HepG2 (cell line): ENCODE measurements around the gene FYB2. TPM values are rescaled to one million over a fixed set of nuclear protein-coding genes. Genes with fewer than 3 reads are reported as not detected.

Experiments used
- FOXJ3 ChIP-seq: sonication (generic); formaldehyde crosslinking; IDR thresholded peaks from 2 replicates; pipeline ENCODE4 v1.4.0; 2020; ENCODE audit warnings: missing genetic modification reagents, mild to moderate bottlenecking, borderline replicate concordance
- GTF2F1 ChIP-seq: fragments of 150-350 bp; IDR thresholded peaks from 2 replicates; pipeline ENCODE4 v1.6.1; 2014; ENCODE audit warnings: low read length
- KAT7 ChIP-seq: IDR thresholded peaks from 2 replicates; pipeline ENCODE4 v1.6.1; 2018; ENCODE audit warnings: borderline replicate concordance, missing compliant biosample characterization
- MIER2 ChIP-seq: IDR thresholded peaks from 2 replicates; pipeline ENCODE4 v1.6.1; 2016; ENCODE audit warnings: missing biosample characterization, missing genetic modification reagents
- NRL ChIP-seq: sonication (generic); formaldehyde crosslinking; IDR thresholded peaks from 2 replicates; pipeline ENCODE4 v1.5.0; 2020; ENCODE audit warnings: missing genetic modification reagents, mild to moderate bottlenecking, moderate library complexity, borderline replicate concordance
- POGZ ChIP-seq: sonication (generic); formaldehyde crosslinking; IDR thresholded peaks from 2 replicates; pipeline ENCODE4 v1.4.0; 2020; ENCODE audit warnings: mild to moderate bottlenecking, missing genetic modification reagents
- PRDM15 ChIP-seq: sonication (generic); formaldehyde crosslinking; IDR thresholded peaks from 2 replicates; pipeline ENCODE4 v1.4.0; 2020; ENCODE audit warnings: missing genetic modification reagents
- SCMH1 ChIP-seq: sonication (generic); formaldehyde crosslinking; IDR thresholded peaks from 2 replicates; pipeline ENCODE4 v1.9.0; 2021; ENCODE audit warnings: missing genetic modification reagents, mild to moderate bottlenecking, borderline replicate concordance
- SIX1 ChIP-seq: sonication (generic); formaldehyde crosslinking; IDR thresholded peaks from 2 replicates; pipeline ENCODE4 v1.4.0; 2020; ENCODE audit warnings: missing genetic modification reagents, borderline replicate concordance
- SP4 ChIP-seq: sonication (generic); formaldehyde crosslinking; IDR thresholded peaks from 2 replicates; pipeline ENCODE4 v1.8.1; 2023; ENCODE audit warnings: mild to moderate bottlenecking, missing genetic modification reagents
- WIZ ChIP-seq: sonication (generic); formaldehyde crosslinking; IDR thresholded peaks from 2 replicates; pipeline ENCODE4 v1.5.1; 2020; ENCODE audit warnings: mild to moderate bottlenecking, missing genetic modification reagents
- ZBED4 ChIP-seq: sonication (generic); formaldehyde crosslinking; IDR thresholded peaks from 2 replicates; pipeline ENCODE4 v1.4.0; 2020; ENCODE audit warnings: missing genetic modification reagents, borderline replicate concordance
- ZNF232 ChIP-seq: sonication (generic); formaldehyde crosslinking; IDR thresholded peaks from 2 replicates; pipeline ENCODE4 v1.4.0; 2020; ENCODE audit warnings: missing genetic modification reagents, borderline replicate concordance
- ZNF598 ChIP-seq: sonication (generic); formaldehyde crosslinking; IDR thresholded peaks from 2 replicates; pipeline ENCODE4 v1.5.1; 2020; ENCODE audit warnings: mild to moderate bottlenecking, missing genetic modification reagents, borderline replicate concordance
- ZNF605 ChIP-seq: sonication (generic); formaldehyde crosslinking; IDR thresholded peaks from 2 replicates; pipeline ENCODE4 v1.8.0; 2022; ENCODE audit warnings: mild to moderate bottlenecking, missing genetic modification reagents
- ZNF878 ChIP-seq: sonication (generic); formaldehyde crosslinking; IDR thresholded peaks from 2 replicates; pipeline ENCODE4 v1.8.1; 2023; ENCODE audit warnings: mild to moderate bottlenecking, missing genetic modification reagents, moderate library complexity
- ZUFSP ChIP-seq: sonication (generic); formaldehyde crosslinking; IDR thresholded peaks from 2 replicates; pipeline ENCODE4 v1.9.0; 2021; ENCODE audit warnings: missing genetic modification reagents, mild to moderate bottlenecking, borderline replicate concordance
- ZXDC ChIP-seq: sonication (generic); formaldehyde crosslinking; IDR thresholded peaks from 2 replicates; pipeline ENCODE4 v1.5.0; 2020; ENCODE audit warnings: mild to moderate bottlenecking, missing genetic modification reagents
- polyA plus RNA-seq, 8 experiments: library from polyadenylated mRNA; depleted of rRNA in 3 of 8; stranded (reverse) in 7 of 8; unstranded in 1 of 8; fragments of >200 nt; fragmentation: Illumina TruSeq in 4 of 8; extraction: Trizol in 4 of 8; gene quantifications; 2 replicates each; pipeline versions ENCODE4 v1.2.1 to v1.2.3, GENCODE V29; 2011 to 2016; ENCODE audit warnings: low read depth in 4 of 8, missing spikeins in 1 of 8, mixed read lengths in 1 of 8; ENCODE audit not compliant: insufficient read depth in 1 of 8
- total RNA-seq, 5 experiments: library from RNA; depleted of rRNA; stranded (reverse); fragments of >200 nt; fragmentation: Illumina TruSeq; extraction: Trizol; gene quantifications; 2 replicates each; pipeline ENCODE4 v1.2.3, GENCODE V29; 2016; ENCODE audit warnings: low read depth in 1 of 5

The FYB2 gene
- total and polyA plus RNA-seq, 2 of the 13 experiments (the other 11 are each of a cell fraction or from before 2014, with no cell fraction given): 1.2 to 2.7 TPM

GRCh38 chr1:56854521-56855099 is 35.4 kb upstream of the FYB2 start, which contains the start of gene C8A (continued):
- TF ChIP-seq ZUFSP (CRISPR knock-in tag) (no peak), ZNF232 (no peak), GTF2F1 (no peak), NRL (CRISPR knock-in tag) (no peak), SIX1 (CRISPR knock-in tag) (peak; percentile 98), ZNF605 (CRISPR knock-in tag) (no peak), SP4 (CRISPR knock-in tag) (no peak), MIER2 (CRISPR knock-in tag) (no peak), SCMH1 (no peak), ZNF878 (no peak), FOXJ3 (CRISPR knock-in tag) (peak; percentile 88; the same call in 1 of the 2 replicates), WIZ (CRISPR knock-in tag) (no peak), PRDM15 (CRISPR knock-in tag) (no peak), POGZ (CRISPR knock-in tag) (peak; percentile 71), KAT7 (CRISPR knock-in tag) (no peak), ZNF598 (CRISPR knock-in tag) (no peak), ZXDC (CRISPR knock-in tag) (no peak), ZBED4 (CRISPR knock-in tag) (peak; percentile 56; the same call in 1 of the 2 replicates)
